Central memory CD4-positive, alpha-beta T cell (primary cell): ENCODE measurements around the gene HLA-DMB.
A peak's percentile ranks its signal among the peaks of the same experiment; 100 is the strongest.

ENCODE experiments used
- DNase-seq: peaks from one replicate; pipeline ENCODE4 v3.0.0; 2022

Gene HLA-DMB

GRCh38 chr6:32971581-32972352 lies 30.9 kb upstream of the HLA-DMB start:
- peak; percentile 100 for DNase-seq

DNA sequence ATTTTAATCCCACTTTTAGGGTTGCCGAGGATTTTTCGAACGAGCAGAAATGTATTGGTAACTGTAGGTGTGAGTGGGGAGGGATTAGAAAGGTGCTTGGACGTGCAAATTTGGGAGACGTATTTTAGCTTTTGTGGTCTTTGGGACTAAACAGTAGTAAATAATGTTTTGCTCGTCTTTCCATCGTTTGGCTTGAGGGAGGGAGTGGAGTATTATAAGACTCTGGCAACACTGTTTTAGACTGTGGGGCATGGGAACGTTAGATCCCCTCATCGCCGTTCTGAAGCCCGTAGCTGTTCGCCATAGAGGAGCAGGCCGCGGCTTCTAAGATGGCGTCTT lies 30.4 kb upstream of the HLA-DMB start:
- no peak for DNase-seq

DNA sequence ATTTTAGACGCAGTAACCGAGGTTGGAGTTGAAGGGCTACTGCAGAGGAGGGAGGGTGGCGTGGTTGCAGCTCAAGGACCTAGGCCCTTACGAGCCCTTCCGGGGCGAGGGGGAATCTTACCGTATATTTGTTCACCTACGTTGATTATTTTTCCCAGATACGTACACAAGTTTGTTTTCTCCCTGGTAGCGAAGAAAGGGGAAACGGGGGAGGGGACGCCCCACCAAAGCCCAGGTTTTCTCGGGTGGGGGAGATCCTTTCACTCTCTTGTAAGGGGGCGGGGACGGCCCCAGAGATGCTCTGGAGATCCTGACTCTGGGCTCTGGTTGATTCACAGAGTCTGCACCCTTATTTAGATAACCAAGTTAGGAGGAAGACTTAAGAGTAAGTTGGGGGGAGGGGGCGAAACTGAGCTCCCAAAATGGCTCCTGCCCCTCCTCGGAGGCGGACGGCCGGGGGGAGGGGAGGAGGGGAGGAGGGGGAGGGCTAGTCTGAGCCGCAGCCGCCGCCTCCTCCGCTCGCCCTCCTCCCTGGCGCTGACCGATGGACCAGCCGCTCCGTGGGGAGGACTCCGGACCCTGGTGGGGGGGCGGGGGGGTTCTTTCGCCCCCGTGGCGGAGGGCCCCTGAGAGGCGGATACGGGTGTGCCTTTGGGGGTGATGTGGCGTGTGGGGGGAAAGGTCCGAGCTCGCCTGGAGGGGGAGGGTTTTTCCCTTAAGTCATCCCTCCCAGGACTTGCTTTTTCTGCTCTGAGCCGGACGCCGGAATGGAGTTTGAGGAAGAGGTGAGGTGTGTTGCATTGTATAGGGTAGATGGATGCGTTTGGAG lies 29.8 kb upstream of the HLA-DMB start:
- peak; percentile 54 for DNase-seq

DNA sequence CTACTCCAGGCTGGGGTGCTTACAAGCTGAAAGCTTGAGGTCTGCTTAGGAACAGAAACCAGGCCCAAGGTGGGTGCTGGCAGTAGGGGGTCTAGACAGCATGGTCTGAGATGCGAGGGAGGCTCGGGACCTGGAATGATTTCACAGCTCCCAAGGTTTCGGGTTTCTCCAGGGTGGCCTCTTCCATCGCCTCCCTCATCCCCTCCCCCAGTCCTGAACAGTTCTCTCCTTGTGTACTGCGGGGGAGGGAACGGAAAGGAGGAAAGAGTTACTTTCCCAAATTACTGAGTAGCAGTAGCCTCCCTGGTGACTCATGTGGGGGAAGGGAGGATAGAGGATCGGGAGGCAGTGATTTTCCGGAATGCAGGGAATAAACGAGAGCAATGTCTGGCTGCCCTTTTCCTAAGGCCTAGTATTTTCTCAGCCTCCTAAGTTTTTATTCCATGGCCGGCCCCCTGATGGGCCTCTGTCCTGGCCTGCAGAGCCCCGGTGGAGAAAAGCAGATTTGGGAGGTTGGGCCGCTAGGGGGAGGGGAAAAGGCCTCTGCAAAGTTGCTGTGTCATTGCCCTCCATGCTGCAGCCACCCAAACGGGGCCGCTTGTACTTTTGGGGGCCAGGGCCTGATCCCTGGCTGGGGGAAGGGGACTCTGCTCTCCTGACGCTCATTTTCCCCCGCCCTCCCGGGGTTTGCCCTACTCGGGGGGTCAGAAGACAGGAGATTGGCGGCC lies 29.0 kb upstream of the HLA-DMB start:
- DNase-seq, result peak; percentile 64

GRCh38 chr6:32968867-32969684 lies 28.2 kb upstream of the HLA-DMB start:
- peak; percentile 55 for DNase-seq

DNA sequence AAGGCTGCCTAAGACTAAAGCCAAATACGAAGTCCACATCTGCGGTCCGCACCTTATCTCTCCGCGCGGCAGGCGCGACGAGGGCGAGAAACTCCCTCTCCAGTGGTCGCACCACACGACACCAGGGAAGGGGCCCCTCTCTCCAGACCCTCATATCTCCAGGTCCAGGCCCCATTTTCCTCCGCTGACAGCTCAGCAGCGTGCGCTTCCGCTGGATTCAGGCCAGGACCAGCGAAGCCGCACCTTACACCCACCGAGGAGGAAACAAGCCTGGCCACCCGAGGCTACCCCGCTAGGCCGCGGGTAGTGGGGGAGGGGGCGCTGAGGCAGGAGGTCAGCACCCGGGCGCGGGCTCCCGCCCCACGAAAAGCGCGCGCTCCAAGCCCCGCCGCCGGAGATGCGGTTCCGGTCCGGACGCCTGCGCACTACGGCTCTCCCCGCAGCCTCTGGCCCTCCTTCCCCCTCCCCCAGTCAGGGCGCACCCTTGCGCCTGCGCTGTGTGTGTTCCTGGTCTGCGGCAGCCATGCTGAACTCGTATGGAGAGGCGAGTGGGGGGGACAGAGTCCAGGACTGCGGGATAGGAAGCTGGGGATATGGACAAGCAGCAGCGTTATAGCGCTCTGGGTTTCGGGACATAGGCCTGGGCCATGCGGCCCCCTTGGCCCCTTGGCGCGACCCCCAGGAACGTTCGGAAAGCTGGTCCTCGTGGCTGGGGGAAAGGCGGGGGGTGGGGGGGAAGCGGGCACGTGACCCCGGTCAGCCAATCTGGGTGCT lies 27.5 kb upstream of the HLA-DMB start, which contains the start of gene BRD2:
TSS of gene BRD2 (plus strand) at position 502 of the 774 bp plus-strand sequence. CDS start 4,305 bp downstream, outside the sequence.
- peak; percentile 98 for DNase-seq

GRCh38 chr6:32967151-32968091 lies 26.6 kb upstream of the HLA-DMB start:
- peak; percentile 32 for DNase-seq

- DNase-seq, result no peak
These were observed 23.9 kb upstream of the HLA-DMB start for GRCh38 chr6:32964776-32965175.

DNA sequence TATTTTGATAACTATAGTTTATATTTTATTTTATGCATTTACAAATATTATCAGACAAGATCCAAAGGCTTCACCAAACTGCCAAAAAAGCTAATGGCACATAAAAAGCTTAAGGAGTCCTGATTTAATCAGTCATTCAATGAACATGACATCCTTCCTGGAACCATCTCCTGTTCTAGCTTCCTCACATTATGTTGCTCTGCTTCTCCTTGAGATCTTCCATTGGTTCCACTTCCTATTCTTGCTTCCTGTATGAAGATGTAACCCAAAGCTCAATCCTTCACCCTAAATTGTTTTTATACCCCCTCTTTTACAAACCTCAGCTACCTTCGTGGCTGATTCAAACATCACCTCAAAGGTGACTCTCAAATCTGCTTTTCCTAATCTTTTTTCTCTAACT lies 23.0 kb upstream of the HLA-DMB start:
- DNase-seq, result no peak

- DNase-seq, result no peak
These were observed 21.5 kb upstream of the HLA-DMB start for GRCh38 chr6:32962213-32962826.

GRCh38 chr6:32960563-32960962 lies 19.7 kb upstream of the HLA-DMB start:
- no peak for DNase-seq

DNA sequence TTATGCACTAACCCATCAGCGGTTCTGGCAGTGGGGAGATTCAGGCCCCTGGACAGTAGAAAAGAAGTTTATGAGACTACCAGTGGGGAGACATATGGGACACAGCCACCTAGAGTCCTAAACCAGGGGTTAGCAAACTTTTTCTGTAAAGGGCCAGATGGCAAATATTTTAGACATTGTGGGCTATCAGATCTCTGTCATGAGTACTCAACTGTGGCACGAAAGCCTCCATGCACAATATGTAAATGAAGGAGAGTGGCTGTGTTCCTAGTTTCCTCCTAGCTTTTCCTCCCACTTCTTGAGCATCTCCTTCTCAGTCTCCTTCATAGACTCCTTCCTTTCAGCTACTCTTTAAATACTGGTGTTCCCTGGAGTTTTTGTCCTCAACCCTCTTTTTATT lies 15.3 kb upstream of the HLA-DMB start:
- no peak for DNase-seq

- DNase-seq, result peak; percentile 32
These were observed 14.4 kb upstream of the HLA-DMB start for GRCh38 chr6:32954986-32955802.

DNA sequence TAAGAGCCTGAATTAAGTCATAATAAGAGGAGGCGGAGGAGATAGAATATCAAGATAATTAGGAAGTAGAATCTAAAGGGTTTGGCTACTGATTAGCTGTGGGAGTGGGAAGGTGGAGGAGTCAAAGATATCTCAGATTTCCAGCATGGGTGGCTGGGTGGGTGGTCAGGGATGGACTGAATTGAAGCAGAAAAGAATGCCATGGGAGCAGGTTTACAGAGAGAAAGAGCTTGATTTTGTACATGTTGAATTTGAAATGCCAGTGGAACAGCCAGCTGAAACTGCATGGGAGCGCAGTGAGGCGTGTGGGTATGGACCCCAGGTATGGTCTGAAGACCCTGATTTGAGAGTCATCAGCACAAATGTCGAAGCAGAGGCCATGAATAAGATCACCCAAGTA lies 13.4 kb upstream of the HLA-DMB start:
- no peak for DNase-seq

GRCh38 chr6:32953775-32954174 lies 12.9 kb upstream of the HLA-DMB start:
- DNase-seq, result no peak

DNA sequence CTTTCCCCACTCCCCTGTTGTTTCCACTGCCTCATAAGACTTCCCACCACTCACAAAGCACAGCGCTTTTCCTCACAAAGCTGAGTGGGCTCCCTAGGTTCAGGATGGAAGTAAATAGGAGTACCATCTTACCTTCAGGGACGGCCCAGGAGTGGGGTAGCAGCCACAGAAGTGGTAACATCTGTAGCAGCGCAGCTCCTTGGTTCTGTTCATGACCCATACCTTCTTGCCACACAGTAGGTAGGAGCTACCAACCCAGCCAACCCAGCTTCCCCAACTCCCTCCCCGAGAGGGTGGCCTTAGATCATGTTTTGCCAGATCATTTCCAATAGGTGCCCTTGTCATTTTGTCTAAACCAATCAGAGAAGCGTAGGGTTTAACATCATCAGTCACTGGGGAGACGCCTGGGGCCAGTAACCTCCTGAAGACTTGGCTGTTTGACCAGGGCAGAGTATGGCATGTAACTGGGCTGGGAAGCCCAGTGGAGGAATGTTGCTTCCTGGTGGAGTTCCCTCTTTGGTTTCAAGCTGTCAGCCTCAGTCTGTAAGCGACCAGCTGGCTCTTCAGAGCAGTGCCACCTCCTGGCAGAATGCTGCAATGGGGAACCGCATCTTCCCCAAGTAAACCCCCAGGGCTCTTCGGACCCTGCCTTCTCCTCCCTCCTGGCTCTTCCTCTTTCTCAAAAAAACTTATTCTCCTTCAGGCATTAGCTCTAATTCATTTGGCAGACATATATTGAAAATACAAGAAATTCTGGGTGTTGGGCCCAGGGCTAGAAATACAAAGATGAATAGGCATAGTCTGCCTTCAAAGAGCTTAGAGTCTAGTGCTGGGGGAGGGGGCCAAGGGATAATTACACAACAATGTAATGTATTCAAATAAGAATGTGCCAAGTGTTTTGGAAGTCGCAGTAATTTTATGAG lies 12.2 kb upstream of the HLA-DMB start, which contains the start of gene HLA-DMA:
TSS of gene HLA-DMA (minus strand) at position 281 of the 923 bp plus-strand sequence. CDS start at position 220, 61 bp downstream.
- DNase-seq, result peak; percentile 81

DNA sequence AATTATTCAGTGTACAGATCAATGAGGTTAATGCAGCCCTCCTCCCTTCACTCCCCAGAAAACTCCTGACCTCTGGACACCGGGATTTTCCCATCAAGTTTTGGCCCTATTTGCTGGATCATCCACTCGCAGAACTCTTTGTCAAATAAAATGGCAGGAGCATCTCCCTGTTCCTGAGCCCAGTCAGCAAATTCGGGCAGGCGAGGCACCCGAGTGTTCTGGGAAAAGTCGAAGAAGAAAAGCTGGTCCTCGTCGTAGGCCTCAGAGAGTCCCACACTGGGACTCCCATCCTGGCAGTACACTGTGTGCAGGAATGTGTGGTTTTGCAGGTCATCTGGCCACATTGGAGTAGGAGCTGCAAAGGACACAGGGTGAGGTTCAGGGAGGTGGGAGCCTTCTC lies 9.6 kb upstream of the HLA-DMB start:
- DNase-seq, result no peak

- DNase-seq, result no peak
These were observed 9.2 kb upstream of the HLA-DMB start for GRCh38 chr6:32950010-32950409.
